ENCODE results near the gene CBFB. TPM values are rescaled to one million over a fixed set of nuclear protein-coding genes. Genes with fewer than 3 reads are reported as not detected.
"Not testable (repeated sequence)": the region's sequence is repeated elsewhere in the genome, so short reads cannot be mapped to it uniquely, and the experiment has no call there.

The CBFB gene
- total RNA-seq, 2 experiments from 2014 or later: 236 to 238 TPM

GRCh38 chr16:67029254-67030096 lies 526 bp downstream of the CBFB start:
- H3K9me3 Mint-ChIP-seq: no peaks in the 10 kb centered on the region
- H3K27me3 Mint-ChIP-seq: no peaks in the 10 kb centered on the region
- DNase-seq: peak; percentile 67
- POLR2A ChIA-PET: interaction anchor here (0.8 to 7.1 kb wide), 32 partner anchors 10 to 506 kb away, joined by 3 to 106 read pairs (median 4); partner anchors contain the start of genes B3GNT9, CIAO2B, FBXL8 and MATCAP1
- CTCF ChIA-PET: interaction anchor here (0.6 to 5.7 kb wide), 8 partner anchors 12 to 581 kb away, joined by 3 to 88 read pairs (median 4); partner anchors contain the start of genes FBXL8 and TRADD
- peak overlapping the region; percentile 93 for H3K4me3 Mint-ChIP-seq
- peak overlapping the region; percentile 88 for H3K27ac Mint-ChIP-seq
- H3K36me3 Mint-ChIP-seq (ENCODE audit: low read depth): peaks cover 37% of the 10 kb centered on the region
- H3K4me1 Mint-ChIP-seq: peaks cover 63% of the 10 kb centered on the region

- ChIA-PET CTCF (interaction anchor here (1.0 to 5.7 kb wide), 7 partner anchors 13 to 155 kb away, joined by 3 to 88 read pairs (median 3); no protein-coding TSS in a partner anchor), POLR2A (interaction anchor here (0.6 to 7.1 kb wide), 27 partner anchors 9 to 154 kb away, joined by 3 to 106 read pairs (median 4); partner anchors contain the start of genes B3GNT9, CIAO2B, FBXL8 and MATCAP1)
- H3K36me3 Mint-ChIP-seq (ENCODE audit: low read depth): peaks cover 46% of the 10 kb centered on the region
- DNase-seq: peak; percentile 16
- no peaks in the 10 kb centered on the region for H3K27me3 Mint-ChIP-seq
- H3K4me3 Mint-ChIP-seq: peak overlapping the region; percentile 93
- peak overlapping the region; percentile 88 for H3K27ac Mint-ChIP-seq
- H3K4me1 Mint-ChIP-seq: peaks cover 63% of the 10 kb centered on the region
- H3K9me3 Mint-ChIP-seq: no peaks in the 10 kb centered on the region
Observed at GRCh38 chr16:67030221-67030962, 1.4 kb downstream of the CBFB start.

- DNase-seq: no peak
- no peak overlapping the region for H3K27ac Mint-ChIP-seq
- H3K9me3 Mint-ChIP-seq: no peaks in the 10 kb centered on the region
- ChIA-PET POLR2A (interaction anchor here (2.0 kb wide), 1 partner anchor 21 kb away, joined by 10 read pairs; no protein-coding TSS in a partner anchor), CTCF (interaction anchor here (1.0 to 1.7 kb wide), 3 partner anchors 14 to 121 kb away, joined by 3 to 6 read pairs (median 3); no protein-coding TSS in a partner anchor)
- H3K4me3 Mint-ChIP-seq: no peak overlapping the region
- H3K27me3 Mint-ChIP-seq: no peaks in the 10 kb centered on the region
- H3K4me1 Mint-ChIP-seq: peaks cover 70% of the 10 kb centered on the region
- H3K36me3 Mint-ChIP-seq (ENCODE audit: low read depth): peaks cover 71% of the 10 kb centered on the region
Observed at GRCh38 chr16:67034487-67034886, 5.5 kb downstream of the CBFB start.

GRCh38 chr16:67035364-67035763 lies 6.4 kb downstream of the CBFB start:
- Mint-ChIP-seq H3K9me3 (no peaks in the 10 kb centered on the region), H3K27ac (no peak overlapping the region), H3K27me3 (no peaks in the 10 kb centered on the region), H3K36me3 (ENCODE audit: low read depth) (peaks cover 74% of the 10 kb centered on the region), H3K4me3 (no peak overlapping the region), H3K4me1 (peaks cover 73% of the 10 kb centered on the region)
- ChIA-PET POLR2A (interaction anchor here (0.7 to 2.0 kb wide), 2 partner anchors 15 to 22 kb away, joined by 3 to 10 read pairs; no protein-coding TSS in a partner anchor), CTCF (interaction anchor here (1.0 to 1.7 kb wide), 3 partner anchors 13 to 120 kb away, joined by 3 to 6 read pairs (median 3); no protein-coding TSS in a partner anchor)
- DNase-seq: no peak

GRCh38 chr16:67036323-67036741 lies 7.4 kb downstream of the CBFB start:
- no peak for DNase-seq
- H3K9me3 Mint-ChIP-seq: no peaks in the 10 kb centered on the region
- no peak overlapping the region for H3K27ac Mint-ChIP-seq
- H3K36me3 Mint-ChIP-seq (ENCODE audit: low read depth): peaks cover 74% of the 10 kb centered on the region
- ChIA-PET POLR2A (interaction anchor here (2.0 kb wide), 1 partner anchor 23 kb away, joined by 10 read pairs; no protein-coding TSS in a partner anchor), CTCF (no interaction called here)
- H3K4me3 Mint-ChIP-seq: no peak overlapping the region
- peaks cover 74% of the 10 kb centered on the region for H3K4me1 Mint-ChIP-seq
- no peaks in the 10 kb centered on the region for H3K27me3 Mint-ChIP-seq

GRCh38 chr16:67039260-67040020 lies 10.5 kb downstream of the CBFB start:
- Mint-ChIP-seq H3K4me1 (peaks cover 54% of the 10 kb centered on the region), H3K27ac (no peak overlapping the region), H3K9me3 (no peaks in the 10 kb centered on the region), H3K4me3 (no peak overlapping the region), H3K27me3 (no peaks in the 10 kb centered on the region), H3K36me3 (ENCODE audit: low read depth) (peaks cover 70% of the 10 kb centered on the region)
- ChIA-PET CTCF (interaction anchor here (1.2 kb wide), 1 partner anchor 26 kb away, joined by 3 read pairs; no protein-coding TSS in a partner anchor), POLR2A (interaction anchor here (0.8 to 2.6 kb wide), 2 partner anchors 9 to 13 kb away, joined by 3 to 12 read pairs; no protein-coding TSS in a partner anchor)
- DNase-seq: no peak

GRCh38 chr16:67040166-67040565 lies 11.2 kb downstream of the CBFB start:
- Mint-ChIP-seq H3K36me3 (ENCODE audit: low read depth) (peaks cover 63% of the 10 kb centered on the region), H3K27ac (no peak overlapping the region)
- POLR2A ChIA-PET: interaction anchor here (2.6 kb wide), 1 partner anchor 9 kb away, joined by 12 read pairs; no protein-coding TSS in a partner anchor

GRCh38 chr16:67040906-67041305 lies 12.0 kb downstream of the CBFB start:
- no peak overlapping the region for H3K27ac Mint-ChIP-seq
- H3K36me3 Mint-ChIP-seq (ENCODE audit: low read depth): peaks cover 62% of the 10 kb centered on the region
- ChIA-PET CTCF (interaction anchor here (0.9 to 1.2 kb wide), 2 partner anchors 14 to 63 kb away, joined by 3 read pairs; no protein-coding TSS in a partner anchor), POLR2A (interaction anchor here (0.8 to 1.0 kb wide), 2 partner anchors 11 to 65 kb away, joined by 3 read pairs; no protein-coding TSS in a partner anchor)
- no peak for DNase-seq
- peaks cover 41% of the 10 kb centered on the region for H3K4me1 Mint-ChIP-seq
- H3K27me3 Mint-ChIP-seq: no peaks in the 10 kb centered on the region
- no peak overlapping the region for H3K4me3 Mint-ChIP-seq
- no peaks in the 10 kb centered on the region for H3K9me3 Mint-ChIP-seq

More at GRCh38 chr16:67040166-67040565, 11.2 kb downstream of the CBFB start:
- Mint-ChIP-seq H3K27me3 (no peaks in the 10 kb centered on the region), H3K4me3 (no peak overlapping the region), H3K9me3 (no peaks in the 10 kb centered on the region), H3K4me1 (peaks cover 47% of the 10 kb centered on the region)
- DNase-seq: no peak
- CTCF ChIA-PET: no interaction called here

GRCh38 chr16:67041520-67041919 lies 12.6 kb downstream of the CBFB start:
- H3K27ac Mint-ChIP-seq, DNase-seq, H3K4me3 Mint-ChIP-seq, H3K9me3 Mint-ChIP-seq, H3K27me3 Mint-ChIP-seq: not testable (repeated sequence)
- ChIA-PET POLR2A (interaction anchor here (0.8 to 1.0 kb wide), 2 partner anchors 11 to 66 kb away, joined by 3 read pairs; no protein-coding TSS in a partner anchor), CTCF (interaction anchor here (0.5 to 1.2 kb wide), 7 partner anchors 13 to 506 kb away, joined by 3 to 5 read pairs (median 3); no protein-coding TSS in a partner anchor)
- peaks cover 61% of the 10 kb centered on the region for H3K36me3 Mint-ChIP-seq (ENCODE audit: low read depth)
- peaks cover 38% of the 10 kb centered on the region for H3K4me1 Mint-ChIP-seq

GRCh38 chr16:67043420-67043819 lies 14.5 kb downstream of the CBFB start:
- Mint-ChIP-seq H3K27me3 (no peaks in the 10 kb centered on the region), H3K36me3 (ENCODE audit: low read depth) (peaks cover 63% of the 10 kb centered on the region), H3K4me3 (no peak overlapping the region), H3K4me1 (peaks cover 38% of the 10 kb centered on the region), H3K27ac (no peak overlapping the region), H3K9me3 (no peaks in the 10 kb centered on the region)
- POLR2A ChIA-PET: interaction anchor here (1.0 to 3.6 kb wide), 9 partner anchors 10 to 115 kb away, joined by 3 to 22 read pairs (median 4); no protein-coding TSS in a partner anchor
- CTCF ChIA-PET: interaction anchor here (0.8 to 2.6 kb wide), 8 partner anchors 11 to 183 kb away, joined by 3 to 12 read pairs (median 3); partner anchors contain the start of gene TMEM208
- DNase-seq: no peak

GRCh38 chr16:67050796-67051195 lies 21.8 kb downstream of the CBFB start:
- no peak for DNase-seq
- H3K9me3 Mint-ChIP-seq: no peaks in the 10 kb centered on the region
- peaks cover 41% of the 10 kb centered on the region for H3K4me1 Mint-ChIP-seq
- POLR2A ChIA-PET: interaction anchor here (1.0 kb wide), 1 partner anchor 15 kb away, joined by 3 read pairs; no protein-coding TSS in a partner anchor
- no peak overlapping the region for H3K27ac Mint-ChIP-seq
- H3K27me3 Mint-ChIP-seq: no peaks in the 10 kb centered on the region
- CTCF ChIA-PET: no interaction called here
- peaks cover 37% of the 10 kb centered on the region for H3K36me3 Mint-ChIP-seq (ENCODE audit: low read depth)
- H3K4me3 Mint-ChIP-seq: no peak overlapping the region
